ENCODE measurements around the gene SPTB.

The SPTB gene

DNA sequence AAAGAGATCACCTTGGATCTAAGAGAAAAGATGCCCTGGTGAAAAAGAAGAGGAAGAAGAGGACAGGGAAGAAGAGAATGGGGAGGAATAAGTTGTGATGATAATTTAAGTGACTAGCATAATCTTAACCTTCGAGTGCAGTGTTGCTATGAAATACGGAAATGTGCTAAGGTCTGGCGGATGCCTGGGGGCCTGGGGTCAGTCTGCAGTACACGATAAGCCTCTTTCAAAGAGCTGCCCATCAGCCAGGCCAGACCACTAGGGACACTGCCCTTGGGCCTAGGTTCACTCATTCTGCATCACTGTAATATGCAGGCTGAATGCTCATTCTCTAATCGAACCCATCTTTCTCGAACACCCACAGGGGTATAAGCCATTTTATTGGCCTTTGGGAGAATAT, 92.1 kb downstream of the SPTB start:
- no peak for DNase-seq

DNA sequence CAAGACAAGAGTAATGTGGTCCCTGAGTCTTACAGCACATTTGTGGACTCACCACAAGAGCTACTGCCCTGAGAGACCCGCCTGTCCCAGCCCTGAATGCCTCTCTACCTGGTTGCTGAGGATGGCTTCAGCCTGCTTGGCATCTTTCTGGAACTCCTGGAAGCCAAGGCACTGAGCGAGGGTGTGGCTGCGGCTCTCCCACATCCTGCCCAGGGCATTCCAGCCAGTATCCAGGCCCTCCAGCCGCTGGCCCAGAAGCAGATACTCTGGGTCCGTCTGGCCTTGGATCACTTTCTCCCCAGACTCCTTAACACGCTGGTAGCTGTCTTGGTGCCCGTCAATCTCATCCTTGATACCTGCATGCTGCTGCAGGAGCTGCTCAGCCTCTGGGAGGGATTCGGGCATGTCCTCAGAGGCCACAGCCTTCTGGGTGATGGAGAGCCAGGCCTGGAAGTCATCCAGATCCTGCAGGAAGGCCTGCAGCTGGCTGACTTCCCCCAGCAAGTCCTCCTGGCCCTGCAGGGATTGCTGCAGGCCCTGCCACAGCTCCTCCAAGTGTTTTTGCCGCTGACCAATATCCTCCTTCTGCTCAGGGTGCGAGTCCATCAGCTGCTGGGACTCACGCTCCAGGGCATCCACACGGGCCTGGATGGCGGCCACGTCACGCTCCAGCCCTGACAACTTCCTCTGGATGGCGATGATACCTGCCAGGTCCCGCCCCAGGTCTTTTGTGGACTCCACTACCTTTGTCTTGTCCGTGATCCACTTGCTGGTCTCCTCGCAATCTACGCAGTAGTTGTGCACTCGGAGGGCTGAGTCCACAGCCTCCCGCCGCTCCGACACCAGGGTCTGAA, 93.2 kb downstream of the SPTB start:
- no peak for DNase-seq

DNA sequence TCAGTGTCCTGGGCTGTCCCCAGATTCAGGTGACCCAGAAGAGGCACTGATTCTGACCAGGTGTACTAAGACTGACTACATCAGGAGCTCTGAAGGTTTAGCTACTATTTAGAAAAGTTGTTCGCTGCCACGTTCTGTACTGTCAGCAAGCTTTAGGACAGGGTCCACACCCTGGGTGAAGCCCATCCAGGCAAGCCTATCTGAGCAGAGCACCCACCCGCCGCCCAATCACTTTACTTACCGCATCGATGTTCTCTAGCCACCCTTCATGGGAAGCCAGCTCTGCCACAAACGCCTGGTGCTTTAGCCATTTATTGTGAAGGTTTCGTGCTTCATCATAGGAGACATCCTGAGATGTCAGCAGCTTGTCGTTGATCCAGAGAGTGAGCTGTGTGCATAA, 95.7 kb downstream of the SPTB start:
- no peak for DNase-seq

DNA sequence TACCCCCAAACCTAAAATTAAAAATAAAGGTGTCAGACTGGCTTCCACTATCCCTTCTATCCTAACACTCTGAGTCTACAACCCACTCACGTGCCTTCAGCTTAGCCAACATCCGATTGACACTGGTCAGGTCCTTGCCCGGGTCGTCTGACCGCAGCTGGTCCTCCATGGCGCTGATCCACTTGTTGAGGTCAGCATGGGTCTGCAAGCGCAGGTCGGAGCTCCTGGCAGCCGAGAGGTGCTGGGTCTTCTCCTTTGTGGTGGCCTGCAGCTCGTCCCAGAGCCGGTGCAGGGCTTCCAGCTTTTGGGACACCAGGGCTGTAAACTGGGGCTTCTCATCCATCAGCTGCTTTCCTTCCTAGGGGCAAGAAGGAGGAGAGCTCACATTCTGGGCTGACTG, 97.5 kb downstream of the SPTB start:
- no peak for DNase-seq

DNA sequence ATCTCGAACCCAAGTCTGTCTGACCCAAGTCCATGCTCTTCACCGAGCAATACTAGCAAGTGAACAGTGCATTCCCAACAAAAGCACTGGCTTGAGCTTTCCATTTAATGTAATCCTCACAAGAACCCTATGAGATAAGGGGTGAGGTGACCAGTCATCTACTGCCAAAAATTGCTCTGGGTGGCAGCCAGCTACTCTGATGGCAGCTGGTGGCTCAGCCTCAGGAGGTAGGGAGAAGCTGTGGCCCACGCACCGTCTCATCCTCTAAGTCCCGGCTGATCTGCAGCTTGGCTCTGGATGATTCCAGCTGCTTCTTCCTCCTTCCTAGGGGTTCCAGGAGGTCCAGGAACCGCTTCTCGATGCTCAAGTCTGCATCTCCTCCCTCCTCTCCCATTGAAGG, 100.2 kb downstream of the SPTB start:
- peak in 1 of 14 donors; percentile 75 for DNase-seq

DNA sequence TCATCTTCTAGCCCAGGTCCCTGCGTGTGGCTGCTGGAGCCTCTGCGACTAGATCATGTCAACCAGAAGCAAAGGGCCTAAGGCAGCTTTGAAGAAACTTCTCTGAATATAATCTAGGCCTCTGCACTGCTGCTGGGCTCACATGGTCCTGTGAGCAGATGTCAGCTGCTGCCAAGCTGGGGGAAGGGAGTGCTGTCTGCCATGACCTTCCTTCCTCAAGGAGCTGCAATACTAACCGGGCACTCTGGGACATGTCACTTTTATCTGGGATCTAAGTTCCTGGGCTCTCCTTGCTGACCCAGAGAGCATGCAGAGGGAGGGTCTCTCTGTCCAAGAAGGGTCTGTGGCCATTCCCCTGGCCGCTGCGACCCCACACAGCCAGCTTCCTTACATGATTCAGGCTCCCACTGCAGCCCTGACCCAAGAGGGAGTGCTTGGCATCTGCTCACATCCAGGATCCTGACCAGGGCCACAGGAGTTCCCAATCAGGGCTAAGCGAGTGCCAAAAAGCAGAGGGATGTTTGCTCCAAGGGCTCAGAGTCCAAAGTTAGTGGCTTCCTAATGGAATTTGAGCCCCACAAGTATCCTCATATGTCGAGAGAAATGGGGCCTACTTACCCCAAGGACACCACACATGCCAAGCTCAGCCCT, 101.5 kb downstream of the SPTB start:
- no peak for DNase-seq

DNA sequence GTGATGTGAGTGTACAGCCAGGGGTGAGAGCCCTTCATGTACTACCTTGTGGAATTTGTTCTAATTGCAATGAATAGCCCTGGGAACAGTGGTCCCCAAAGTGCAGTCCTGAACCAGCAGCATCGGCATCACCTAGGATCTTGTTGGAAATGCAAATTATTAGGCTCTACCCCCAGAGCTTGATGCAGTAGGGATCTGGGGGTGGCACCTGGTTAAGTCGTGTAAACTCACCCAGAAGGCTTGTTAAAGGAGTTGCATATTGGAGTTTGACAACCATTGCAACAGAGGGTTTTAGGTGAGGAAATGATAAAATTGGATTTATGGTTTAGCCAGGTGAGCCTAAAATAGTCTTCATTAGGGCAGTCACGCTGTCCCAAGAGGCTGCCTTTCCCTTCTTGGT, 102.2 kb downstream of the SPTB start:
- no peak for DNase-seq

DNA sequence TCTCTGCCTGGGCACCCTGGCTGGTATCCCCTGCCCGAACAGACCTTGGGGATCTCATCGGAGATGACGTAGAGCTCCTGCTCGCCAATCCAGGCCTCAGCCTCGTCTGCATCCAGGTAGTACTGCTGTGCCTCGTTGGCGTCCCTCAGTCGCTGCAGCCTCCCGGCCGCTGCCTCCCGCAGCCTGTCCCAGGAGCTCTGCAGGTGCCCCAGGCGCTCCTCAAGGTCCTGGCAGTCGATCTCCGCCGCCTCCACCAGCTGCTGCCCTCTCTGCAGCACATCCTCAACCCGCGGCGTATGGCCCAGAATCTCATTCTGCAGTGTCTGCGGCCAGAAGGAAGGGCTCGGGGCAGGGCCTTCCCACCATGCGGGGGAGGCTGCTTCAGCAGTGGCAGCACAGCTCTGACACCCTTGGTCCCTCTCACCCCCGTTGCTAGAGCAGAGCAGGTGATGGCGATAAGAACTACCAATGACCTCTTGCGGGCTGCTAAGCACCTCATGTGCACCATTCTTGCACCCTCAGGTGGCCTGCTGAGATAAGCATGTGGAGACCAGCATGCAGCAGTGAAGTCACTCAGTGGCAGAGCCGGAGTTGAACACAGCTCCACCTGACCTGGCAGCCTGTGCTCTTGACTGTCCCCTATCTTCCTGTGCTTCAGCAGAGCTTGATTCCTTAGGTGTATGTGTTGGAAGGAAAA, 104.5 kb downstream of the SPTB start:
- peak in 1 of 14 donors; percentile 36 for DNase-seq

DNA sequence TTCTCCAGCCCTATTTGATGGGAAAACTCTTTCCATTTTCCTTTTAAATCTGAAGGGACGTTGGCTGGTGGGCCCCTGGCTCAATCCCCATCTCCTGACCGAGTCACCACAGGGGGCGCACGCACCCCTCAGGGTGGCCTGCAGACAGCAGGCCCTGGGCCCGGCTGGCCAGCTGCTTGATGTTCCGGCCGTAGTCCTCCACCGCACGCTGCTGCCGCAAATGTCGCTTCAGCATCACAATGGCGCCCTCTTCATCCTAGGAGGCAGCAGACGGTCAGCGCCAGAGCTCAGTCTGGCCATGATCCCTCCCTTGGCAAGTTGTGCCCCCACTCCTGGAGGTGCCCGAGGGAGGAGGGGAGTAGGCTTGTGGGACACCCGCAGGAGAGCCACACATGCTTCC, 105.4 kb downstream of the SPTB start:
- peak in 1 of 14 donors; percentile 26 for DNase-seq

DNA sequence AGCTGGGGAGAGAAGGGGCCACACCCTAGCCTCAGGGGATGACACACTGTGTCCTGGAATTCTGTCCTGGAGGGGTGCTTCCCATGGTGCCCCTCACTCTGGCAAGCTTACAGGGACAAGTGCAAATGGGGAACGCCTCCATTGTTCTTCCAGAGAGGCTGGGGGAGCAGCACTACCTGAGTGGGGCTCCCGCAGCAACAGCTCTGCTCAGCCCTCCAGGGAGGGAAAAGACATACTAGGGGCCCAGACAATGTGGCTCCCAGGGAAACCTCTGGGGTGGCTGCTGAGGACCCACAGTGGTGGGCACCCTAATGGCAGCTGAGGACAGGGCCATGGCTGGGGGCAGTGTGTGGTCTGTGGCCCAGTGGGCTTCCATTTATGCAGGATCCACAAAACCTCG, 106.1 kb downstream of the SPTB start:
- no peak for DNase-seq

DNA sequence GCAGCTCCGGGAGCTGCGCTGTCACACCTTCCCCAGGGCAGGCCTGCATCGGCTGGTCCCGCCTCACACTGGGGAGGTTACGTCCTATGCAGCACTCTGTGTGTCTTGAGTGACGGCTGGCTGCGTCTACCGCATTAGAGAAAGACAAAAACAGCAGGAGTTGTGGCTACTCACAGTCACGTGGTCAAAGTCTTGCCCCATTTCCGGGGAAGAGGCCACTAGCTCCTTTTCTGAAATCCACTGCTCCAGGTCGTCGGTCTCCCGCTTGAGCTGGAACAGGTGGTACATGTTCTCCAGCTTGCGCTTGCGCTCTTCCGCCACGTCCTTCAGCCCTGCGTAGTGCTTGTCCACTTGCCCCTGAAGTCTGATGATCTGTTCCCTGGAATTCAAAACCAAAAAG, 106.7 kb downstream of the SPTB start:
- DNase-seq, result no peak

DNA sequence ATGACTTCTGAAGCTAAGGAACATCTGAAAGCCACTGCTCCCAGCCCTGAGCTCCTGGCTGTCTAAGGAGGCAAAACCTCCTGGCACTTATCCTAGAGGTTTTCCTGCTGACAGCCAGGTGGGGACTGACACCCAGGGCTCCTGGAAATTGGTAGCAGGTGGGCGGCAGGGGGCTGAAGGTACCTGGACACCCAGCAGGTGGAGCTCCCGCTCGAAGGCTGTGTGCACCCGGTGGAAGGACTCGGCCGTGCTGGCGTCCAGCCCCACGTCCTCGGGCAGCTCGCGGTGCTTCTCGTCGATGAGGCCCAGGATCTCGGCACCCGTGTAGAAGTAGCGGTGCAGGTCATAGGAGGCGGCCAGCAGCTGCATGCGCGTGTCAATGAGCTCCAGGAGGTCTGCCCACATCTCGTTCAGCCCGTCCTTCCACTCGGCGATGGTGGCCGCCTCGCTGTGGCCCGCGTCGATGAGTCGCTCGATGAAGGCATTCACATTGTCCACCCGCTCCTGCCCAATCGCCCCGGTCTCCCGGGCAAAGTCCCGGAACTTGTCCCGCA, 107.2 kb downstream of the SPTB start:
- DNase-seq, result no peak

DNA sequence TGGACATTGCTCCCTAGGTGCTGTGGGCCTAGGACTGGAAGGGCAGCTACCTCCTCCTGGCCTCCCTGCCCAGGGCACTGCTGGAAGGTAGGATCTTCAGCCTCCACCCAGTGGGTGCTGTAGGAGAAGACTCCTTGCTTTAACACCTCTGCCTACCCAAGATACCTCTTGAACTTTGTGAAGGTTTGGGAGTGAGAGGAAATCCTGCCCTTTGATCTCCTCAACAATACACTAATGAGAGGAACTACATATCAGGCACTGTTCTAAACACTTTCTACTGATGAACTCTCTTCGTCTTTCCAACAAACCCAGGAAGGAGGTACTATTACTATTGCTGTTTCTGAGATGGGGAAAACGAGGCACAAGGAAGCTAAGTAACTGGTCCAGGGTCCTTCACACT, 108.5 kb downstream of the SPTB start:
- DNase-seq, result no peak

DNA sequence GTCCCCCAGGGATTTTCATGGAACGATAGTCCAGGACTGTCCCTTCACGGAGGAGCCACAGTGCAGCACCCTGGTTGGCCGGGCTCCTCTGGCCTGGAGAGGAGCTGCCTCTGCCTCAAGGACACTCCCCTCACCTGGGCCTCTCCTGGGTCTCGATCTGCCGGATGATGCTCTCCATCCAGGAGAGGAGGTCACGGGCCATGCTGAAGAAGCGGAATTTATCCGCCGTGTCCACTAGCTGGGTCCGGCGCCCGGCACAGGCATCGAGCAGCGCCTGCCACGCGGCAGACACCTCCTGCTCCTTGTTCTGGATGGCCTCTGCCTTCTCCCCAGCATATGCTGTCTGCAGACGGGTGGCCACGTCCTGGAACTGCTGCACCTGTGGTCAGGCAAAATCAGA, 109.0 kb downstream of the SPTB start:
- no peak for DNase-seq

DNA sequence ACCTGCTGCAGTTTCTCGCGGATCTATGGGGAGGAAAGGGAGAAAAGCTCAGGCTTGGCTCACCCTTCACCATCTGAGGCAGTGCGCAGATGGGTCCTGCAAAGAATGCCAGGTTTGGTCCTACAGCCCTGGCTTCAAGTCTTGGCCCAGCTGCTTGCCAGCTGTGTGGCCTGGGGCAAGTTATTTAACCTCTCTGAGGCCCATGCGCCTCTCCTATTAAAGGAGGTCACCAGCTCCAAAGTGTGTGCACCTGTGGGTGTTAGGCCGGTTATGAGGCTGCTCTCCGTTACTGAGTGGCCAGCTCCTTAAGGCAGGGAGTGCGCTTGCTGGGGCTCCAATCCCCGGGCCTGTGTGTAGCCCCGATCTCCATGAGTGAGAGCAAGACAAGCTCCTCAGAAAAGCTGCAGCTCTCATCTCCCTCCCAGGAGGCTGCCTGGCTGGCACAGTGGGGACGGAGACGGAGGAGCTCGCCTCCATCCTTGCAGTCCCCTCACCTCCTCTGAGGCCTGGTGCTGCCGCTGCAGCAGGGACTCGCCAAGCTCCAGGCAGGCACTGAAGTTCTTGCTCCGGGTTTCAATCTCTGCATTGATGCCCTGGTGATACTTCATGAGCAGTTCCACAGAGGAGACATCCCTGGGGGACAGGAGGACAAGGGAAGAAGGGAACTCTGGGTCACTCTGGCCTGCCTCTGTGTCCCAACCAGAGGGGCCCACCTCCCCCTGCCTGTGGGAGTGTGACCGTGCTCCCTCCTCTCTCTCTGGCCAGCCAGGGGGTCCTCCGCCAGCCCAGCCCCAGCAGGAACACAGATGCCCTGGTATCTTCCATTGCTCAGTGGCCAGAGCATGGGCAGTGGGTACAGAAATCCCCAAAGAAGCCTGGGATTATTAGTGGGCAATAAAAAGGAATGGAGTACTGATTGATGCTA, 110.3 kb downstream of the SPTB start:
- DNase-seq, result no peak

DNA sequence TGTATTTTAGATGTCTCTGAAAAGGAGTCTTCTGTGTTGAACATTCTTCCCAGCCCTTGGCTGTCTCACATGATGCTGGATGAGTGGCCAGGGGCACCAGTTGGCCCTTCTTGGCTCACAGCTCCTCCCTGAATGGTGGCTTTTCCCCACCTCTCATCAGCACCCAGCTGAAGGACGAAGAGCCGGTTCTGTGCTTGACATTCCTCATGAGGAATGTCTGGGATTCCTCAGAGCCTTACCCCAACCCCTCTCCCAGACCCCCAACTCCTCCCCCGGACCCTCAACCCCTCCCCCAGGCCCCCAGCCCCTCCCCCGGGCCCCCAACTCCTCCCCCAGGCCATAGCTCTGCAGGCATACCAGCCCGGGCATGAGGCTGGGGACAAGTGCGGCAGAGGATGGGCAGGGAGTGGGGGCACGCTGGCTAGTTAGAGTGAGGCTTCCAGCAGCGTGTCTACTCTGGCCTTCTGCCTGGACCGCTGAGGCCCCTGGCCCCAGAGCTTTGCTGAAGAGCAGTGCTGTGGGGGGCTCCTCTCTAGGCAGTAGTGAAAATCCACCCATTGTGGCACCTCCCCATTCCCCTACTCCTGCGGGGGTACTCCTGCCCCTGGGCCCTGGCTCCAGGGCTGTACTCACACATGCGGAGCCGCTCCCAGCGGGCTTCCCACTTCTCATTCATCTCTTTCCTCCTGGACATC, 111.2 kb downstream of the SPTB start:
- no peak for DNase-seq

DNA sequence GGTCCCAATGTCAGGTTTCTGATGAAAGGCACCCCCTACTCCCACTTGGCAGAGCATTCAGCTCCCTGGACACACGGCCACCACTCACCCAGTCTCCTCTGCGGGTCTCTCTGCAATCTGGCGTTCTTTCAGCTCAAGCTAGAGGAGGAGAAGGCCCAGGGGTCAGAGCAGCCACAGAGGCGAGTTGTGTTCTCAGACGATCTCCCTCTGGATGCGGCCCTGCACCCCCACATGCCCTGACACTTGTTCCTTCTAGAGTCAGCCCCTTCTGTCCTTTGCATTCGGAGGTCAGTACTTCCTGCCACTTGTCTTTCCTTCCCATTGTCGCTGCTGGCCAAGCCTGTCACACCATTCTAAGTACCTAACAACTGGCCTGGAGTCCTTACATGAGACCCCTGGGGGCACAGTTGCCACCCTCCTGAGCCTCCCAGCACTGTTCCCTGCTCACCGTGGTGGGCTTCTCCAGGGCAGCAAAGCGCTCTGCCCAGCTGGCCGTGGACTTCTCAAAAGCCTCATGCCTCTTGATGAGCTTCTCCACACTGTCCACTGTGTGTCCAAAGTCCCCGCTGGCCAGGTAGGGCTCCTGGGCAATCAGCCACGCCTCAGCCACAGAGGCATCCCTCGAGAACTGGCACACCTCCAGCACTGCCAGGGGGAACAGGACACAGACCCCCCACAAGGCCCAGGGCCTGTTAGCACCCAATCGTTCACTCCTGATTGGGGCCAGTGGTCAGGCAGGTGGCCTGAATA, 112.3 kb downstream of the SPTB start:
- DNase-seq, result no peak

DNA sequence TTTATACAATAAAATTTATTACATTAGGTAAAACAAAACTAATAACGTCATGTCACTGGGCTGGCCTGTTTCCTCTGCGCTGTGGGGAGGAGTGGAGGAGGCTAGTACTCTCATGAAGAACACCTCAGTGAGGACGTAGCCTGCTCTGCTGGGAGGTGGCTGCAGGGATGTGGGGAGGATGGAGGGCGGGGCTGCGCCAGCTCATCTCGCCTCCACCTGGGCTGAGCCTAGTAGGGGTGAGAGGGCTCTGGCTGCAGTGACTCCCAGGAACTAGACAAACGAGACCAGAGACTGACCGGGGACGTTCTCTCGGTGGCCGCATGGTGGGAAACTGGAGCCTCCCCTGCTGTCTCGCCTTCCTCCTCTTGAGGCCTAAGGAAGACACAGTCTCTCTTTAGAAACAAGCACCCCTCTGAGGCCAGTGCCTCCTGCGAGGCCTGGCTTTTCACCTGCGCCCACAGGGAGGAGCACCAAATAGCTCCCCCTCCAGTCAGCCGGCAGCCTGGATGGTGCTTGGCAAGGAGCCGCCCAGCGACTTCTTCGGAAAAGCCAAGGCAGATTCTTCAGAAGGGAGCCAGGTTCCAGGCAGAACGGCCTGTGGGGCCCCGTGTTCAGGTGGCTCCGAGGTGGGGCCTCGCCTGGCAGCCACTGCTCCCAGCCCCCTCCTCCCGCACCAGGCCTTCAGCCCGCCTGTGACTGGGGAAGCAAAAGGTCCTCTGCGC, 113.1 kb downstream of the SPTB start:
- peak in 1 of 14 donors; percentile 17 for DNase-seq

DNA sequence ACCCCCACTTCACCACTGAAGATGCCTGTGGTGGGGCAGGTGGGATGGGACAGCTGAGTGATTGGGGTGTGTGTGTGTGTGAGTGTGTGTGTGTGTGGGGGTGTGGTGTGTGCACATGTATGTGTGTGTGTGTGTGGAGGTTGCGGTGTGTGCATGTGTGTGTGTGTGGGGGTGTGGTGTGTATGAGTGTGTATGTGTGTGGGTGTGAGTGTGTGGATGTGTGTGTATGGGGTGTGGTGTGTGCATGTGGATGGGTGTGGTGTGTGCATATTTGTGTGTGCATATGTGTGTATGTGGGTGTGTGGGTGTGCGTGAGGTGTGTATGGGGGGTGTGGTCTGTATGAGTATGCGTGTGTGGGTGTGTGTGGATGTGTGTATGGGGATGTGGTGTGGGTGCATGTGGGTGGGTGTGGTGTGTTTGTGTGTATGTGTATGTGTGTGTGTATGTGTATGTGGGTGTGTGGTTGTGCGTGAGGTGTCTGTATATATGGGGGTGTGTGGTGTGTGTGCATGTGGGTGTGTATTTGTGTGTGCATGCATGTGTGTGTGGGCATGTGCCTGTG, 113.9 kb downstream of the SPTB start:
- DNase-seq, result no peak
